Activated naive CD8-positive, alpha-beta T cell treated with anti-CD3 and anti-CD28 coated beads, Interleukin-2, amount 10 ng/mL, durations not matched to agents 7 days and 5 days (primary cell): ENCODE results near the gene ADGRF3. TPM values are rescaled to one million over a fixed set of nuclear protein-coding genes. Genes with fewer than 3 reads are reported as not detected.
"Not testable (repeated sequence)": the region's sequence is repeated elsewhere in the genome, so short reads cannot be mapped to it uniquely, and the experiment has no call there.

ENCODE experiments used
- ATAC-seq: fragments of 150-1000 bp; cut with Tn5 transposase; one replicate; pipeline ENCODE4 v1.10.0; 2021; ENCODE audit warnings: low read depth, moderate library complexity
- POLR2A ChIA-PET: fragments of 350-600 bp; sonication (Branson Sonifier 250); formaldehyde crosslinking; loops from one replicate; lab custom pipeline; 2021; ENCODE audit warnings: antibody characterized with exemption; lab: Charles Lee
- DNase-seq: peaks from one replicate; pipeline ENCODE4 v3.0.0; 2021
- H3K27ac Mint-ChIP-seq: one replicate; pipeline ENCODE4 v1.8.0; 2022; ENCODE audit warnings: mild to moderate bottlenecking, mixed read lengths
- H3K27me3 Mint-ChIP-seq: one replicate; pipeline ENCODE4 v1.8.0; 2022; ENCODE audit warnings: mild to moderate bottlenecking, moderate library complexity, mixed read lengths
- H3K36me3 Mint-ChIP-seq: one replicate; pipeline ENCODE4 v1.8.0; 2021; ENCODE audit warnings: mild to moderate bottlenecking, mixed read lengths
- H3K4me1 Mint-ChIP-seq: one replicate; pipeline ENCODE4 v1.8.0; 2021; ENCODE audit warnings: mixed read lengths
- H3K4me3 Mint-ChIP-seq: one replicate; pipeline ENCODE4 v1.8.0; 2022; ENCODE audit warnings: mild to moderate bottlenecking, moderate library complexity, mixed read lengths
- H3K9me3 Mint-ChIP-seq: one replicate; pipeline ENCODE4 v1.8.0; 2021; ENCODE audit warnings: mixed read lengths
- total RNA-seq, 2 experiments: library from RNA; stranded (reverse); gene quantifications; one replicate each; pipeline ENCODE4 v1.2.3, GENCODE V29; 2021

Gene ADGRF3
- 1 to 10 TPM; 5.7 to 7.0 TPM for total RNA-seq

GRCh38 chr2:26346454-26347053 is at the start of gene ADGRF3:
Gene ADGRF3 (minus strand): TSS chr2:26346789. CDS start chr2:26346234, 555 bp downstream.
- Mint-ChIP-seq H3K9me3 (no peaks in the 10 kb centered on the region), H3K4me1 (peaks cover 37% of the 10 kb centered on the region), H3K36me3 (peaks cover 9% of the 10 kb centered on the region), H3K27ac (peak within 1 kb of the TSS; percentile 91), H3K4me3 (peak within 1 kb of the TSS; percentile 95), H3K27me3 (no peaks in the 10 kb centered on the region)
- POLR2A ChIA-PET = interaction anchor here (0.6 to 2.7 kb wide), 14 partner anchors 10 to 468 kb away, joined by 3 to 20 read pairs (median 3); partner anchors contain the start of genes ASXL2, DRC1, HADHA and HADHB
- peak; percentile 13 for ATAC-seq
- peak; percentile 69 for DNase-seq

- POLR2A ChIA-PET = no interaction called here
- H3K9me3 Mint-ChIP-seq = no peaks in the 10 kb centered on the region
- ATAC-seq (no peak), DNase-seq (no peak)
- no peak overlapping the region for H3K27ac Mint-ChIP-seq
- H3K27me3 Mint-ChIP-seq = no peaks in the 10 kb centered on the region
- H3K4me1 Mint-ChIP-seq = peaks cover 14% of the 10 kb centered on the region
- no peak overlapping the region for H3K4me3 Mint-ChIP-seq
- peaks cover 10% of the 10 kb centered on the region for H3K36me3 Mint-ChIP-seq
Observed at GRCh38 chr2:26395394-26395793, 48.8 kb upstream of the ADGRF3 start.

- no peak for DNase-seq
- Mint-ChIP-seq H3K9me3 (no peaks in the 10 kb centered on the region), H3K4me1 (peaks cover 7% of the 10 kb centered on the region), H3K36me3 (peaks cover 16% of the 10 kb centered on the region), H3K27ac (no peak overlapping the region), H3K27me3 (no peaks in the 10 kb centered on the region), H3K4me3 (no peak overlapping the region)
- POLR2A ChIA-PET = interaction anchor here (0.7 kb wide), 2 partner anchors 360 to 841 kb away, joined by 3 read pairs; no protein-coding TSS in a partner anchor
- no peak for ATAC-seq
Observed at GRCh38 chr2:26394694-26395093, 48.1 kb upstream of the ADGRF3 start.

GRCh38 chr2:26387189-26387588 is 40.6 kb upstream of the ADGRF3 start:
- Mint-ChIP-seq H3K4me1 (peaks cover 1% of the 10 kb centered on the region), H3K9me3 (no peaks in the 10 kb centered on the region), H3K27ac (no peak overlapping the region), H3K36me3 (peaks cover 19% of the 10 kb centered on the region), H3K27me3 (no peaks in the 10 kb centered on the region), H3K4me3 (no peak overlapping the region)
- POLR2A ChIA-PET = interaction anchor here (0.5 to 0.7 kb wide), 2 partner anchors 10 kb away, joined by 3 read pairs; no protein-coding TSS in a partner anchor
- DNase-seq (no peak), ATAC-seq (no peak)

GRCh38 chr2:26384597-26384996 is 38.0 kb upstream of the ADGRF3 start:
- Mint-ChIP-seq H3K9me3 (no peaks in the 10 kb centered on the region), H3K27ac (no peak overlapping the region), H3K27me3 (no peaks in the 10 kb centered on the region), H3K36me3 (peaks cover 11% of the 10 kb centered on the region), H3K4me1 (peaks cover 1% of the 10 kb centered on the region), H3K4me3 (no peak overlapping the region)
- ATAC-seq = no peak
- no peak for DNase-seq
- POLR2A ChIA-PET = interaction anchor here (0.6 kb wide), 1 partner anchor 1637 kb away, joined by 7 read pairs; no protein-coding TSS in a partner anchor

GRCh38 chr2:26384183-26384582 is 37.6 kb upstream of the ADGRF3 start:
- POLR2A ChIA-PET = interaction anchor here (0.6 kb wide), 1 partner anchor 142 kb away, joined by 3 read pairs; no protein-coding TSS in a partner anchor
- H3K27me3 Mint-ChIP-seq = no peaks in the 10 kb centered on the region
- H3K36me3 Mint-ChIP-seq = peaks cover 11% of the 10 kb centered on the region
- H3K4me3 Mint-ChIP-seq = no peak overlapping the region
- no peaks in the 10 kb centered on the region for H3K9me3 Mint-ChIP-seq
- no peak overlapping the region for H3K27ac Mint-ChIP-seq
- DNase-seq (no peak), ATAC-seq (no peak)
- peaks cover 1% of the 10 kb centered on the region for H3K4me1 Mint-ChIP-seq

- Mint-ChIP-seq H3K9me3 (no peaks in the 10 kb centered on the region), H3K36me3 (peaks cover 19% of the 10 kb centered on the region), H3K4me3 (no peak overlapping the region), H3K27ac (no peak overlapping the region), H3K27me3 (no peaks in the 10 kb centered on the region), H3K4me1 (peaks cover 4% of the 10 kb centered on the region)
- POLR2A ChIA-PET = interaction anchor here (0.9 kb wide), 1 partner anchor 27 kb away, joined by 3 read pairs; no protein-coding TSS in a partner anchor
- no peak for DNase-seq
- no peak for ATAC-seq
Observed at GRCh38 chr2:26382564-26382963, 36.0 kb upstream of the ADGRF3 start.

GRCh38 chr2:26380281-26380680 is 33.7 kb upstream of the ADGRF3 start:
- Mint-ChIP-seq H3K4me3 (no peak overlapping the region), H3K4me1 (peaks cover 12% of the 10 kb centered on the region), H3K27ac (no peak overlapping the region), H3K27me3 (no peaks in the 10 kb centered on the region), H3K9me3 (no peaks in the 10 kb centered on the region), H3K36me3 (peaks cover 25% of the 10 kb centered on the region)
- POLR2A ChIA-PET = interaction anchor here (0.7 kb wide), 1 partner anchor 135 kb away, joined by 3 read pairs; the partner anchor contains the start of genes HADHA and HADHB
- no peak for ATAC-seq
- DNase-seq = no peak

GRCh38 chr2:26376799-26377198 is 30.2 kb upstream of the ADGRF3 start:
- POLR2A ChIA-PET = interaction anchor here (1.1 kb wide), 1 partner anchor 30 kb away, joined by 5 read pairs; the partner anchor contains the start of gene ADGRF3
- Mint-ChIP-seq H3K27ac (peak overlapping the region; percentile 71), H3K9me3 (no peaks in the 10 kb centered on the region), H3K36me3 (peaks cover 43% of the 10 kb centered on the region), H3K4me3 (peak overlapping the region; percentile 6), H3K27me3 (no peaks in the 10 kb centered on the region), H3K4me1 (peaks cover 11% of the 10 kb centered on the region)
- DNase-seq (no peak), ATAC-seq (peak; percentile 54)

GRCh38 chr2:26370909-26371308 is 24.3 kb upstream of the ADGRF3 start:
- DNase-seq, H3K27me3 Mint-ChIP-seq, POLR2A ChIA-PET, H3K27ac Mint-ChIP-seq, H3K4me1 Mint-ChIP-seq, ATAC-seq, H3K4me3 Mint-ChIP-seq, H3K9me3 Mint-ChIP-seq: not testable (repeated sequence)
- peaks cover 41% of the 10 kb centered on the region for H3K36me3 Mint-ChIP-seq

- H3K27ac Mint-ChIP-seq, DNase-seq, H3K27me3 Mint-ChIP-seq, H3K4me1 Mint-ChIP-seq, H3K9me3 Mint-ChIP-seq, ATAC-seq, POLR2A ChIA-PET, H3K4me3 Mint-ChIP-seq: not testable (repeated sequence)
- peaks cover 33% of the 10 kb centered on the region for H3K36me3 Mint-ChIP-seq
Observed at GRCh38 chr2:26369664-26370063, 23.1 kb upstream of the ADGRF3 start.

GRCh38 chr2:26366957-26367356 is 20.4 kb upstream of the ADGRF3 start:
- Mint-ChIP-seq H3K9me3 (no peaks in the 10 kb centered on the region), H3K27ac (no peak overlapping the region), H3K27me3 (no peaks in the 10 kb centered on the region), H3K4me3 (no peak overlapping the region), H3K36me3 (peaks cover 19% of the 10 kb centered on the region), H3K4me1 (peaks cover 5% of the 10 kb centered on the region)
- POLR2A ChIA-PET = no interaction called here
- ATAC-seq (no peak), DNase-seq (no peak)

GRCh38 chr2:26364669-26365068 is 18.1 kb upstream of the ADGRF3 start:
- peaks cover 15% of the 10 kb centered on the region for H3K36me3 Mint-ChIP-seq
- no peak for DNase-seq
- H3K27me3 Mint-ChIP-seq = no peaks in the 10 kb centered on the region
- H3K9me3 Mint-ChIP-seq = no peaks in the 10 kb centered on the region
- peaks cover 7% of the 10 kb centered on the region for H3K4me1 Mint-ChIP-seq
- POLR2A ChIA-PET = no interaction called here
- no peak overlapping the region for H3K4me3 Mint-ChIP-seq
- ATAC-seq = no peak
- H3K27ac Mint-ChIP-seq = no peak overlapping the region

- Mint-ChIP-seq H3K36me3 (peaks cover 9% of the 10 kb centered on the region), H3K27ac (no peak overlapping the region), H3K9me3 (no peaks in the 10 kb centered on the region), H3K4me3 (no peak overlapping the region), H3K27me3 (no peaks in the 10 kb centered on the region), H3K4me1 (peaks cover 13% of the 10 kb centered on the region)
- POLR2A ChIA-PET = no interaction called here
- DNase-seq (no peak), ATAC-seq (no peak)
Observed at GRCh38 chr2:26363958-26364357, 17.4 kb upstream of the ADGRF3 start.
